GM18873 (cell line): Measurements from ENCODE around the gene CYP3A4.
"Not testable (repeated sequence)": the region's sequence is repeated elsewhere in the genome, so short reads cannot be mapped to it uniquely, and the experiment has no call there.

Experiments
- ATAC-seq: cut with Tn5 transposase; IDR thresholded peaks from one replicate; pipeline ENCODE4 v1.9.1; 2021; ENCODE audit warnings: mild to moderate bottlenecking, moderate library complexity, moderate number of reproducible peaks; ENCODE audit not compliant: unreplicated experiment, low FRiP score

CYP3A4 gene

GRCh38 chr7:99784007-99784406 is at the start of gene CYP3A4:
TSS of gene CYP3A4 (minus strand) at chr7:99784184. CDS start at chr7:99784081, 103 bp downstream.
- no peak for ATAC-seq

- ATAC-seq, result no peak
These were observed 49.4 kb upstream of the CYP3A4 start for GRCh38 chr7:99833289-99833877.

DNA sequence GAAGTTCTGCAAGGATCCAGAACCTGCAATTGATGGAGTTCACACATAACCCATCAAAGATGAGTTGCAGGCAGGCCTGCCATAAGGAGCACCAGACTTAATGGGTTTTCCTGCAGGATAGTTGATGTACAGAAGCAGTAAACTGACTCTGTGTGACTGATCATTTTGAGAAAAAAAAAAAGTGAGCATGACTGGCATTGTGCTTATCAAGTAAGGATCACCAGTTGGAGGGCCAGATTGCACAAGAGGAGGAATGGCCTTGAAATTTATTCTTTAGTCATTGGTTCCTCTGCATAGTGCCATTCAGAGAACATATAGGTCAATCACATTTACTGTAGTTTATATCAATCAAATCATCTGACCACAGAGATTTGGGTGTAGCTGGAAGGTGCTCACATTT is 47.6 kb upstream of the CYP3A4 start:
- ATAC-seq, result no peak

GRCh38 chr7:99829524-99830160 is 45.7 kb upstream of the CYP3A4 start:
- no peak for ATAC-seq

DNA sequence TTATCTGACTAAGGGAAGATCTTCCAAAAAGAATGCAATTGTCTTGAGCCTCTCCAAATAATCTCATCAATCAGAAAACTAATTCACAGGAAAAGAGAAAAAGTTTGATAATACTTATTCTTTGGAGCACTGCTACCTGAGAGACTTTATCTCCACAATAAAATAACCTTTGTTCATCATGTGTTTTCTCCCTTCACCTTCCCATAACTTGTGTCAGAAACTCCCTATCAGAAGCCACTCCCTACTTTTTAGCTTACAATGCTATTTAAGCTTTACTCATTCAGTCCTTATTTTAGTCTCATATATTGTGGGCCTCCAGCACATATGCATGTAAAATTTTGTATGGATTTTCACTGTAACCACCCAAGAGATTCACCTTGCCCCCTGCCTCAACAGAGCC is 44.8 kb upstream of the CYP3A4 start:
- no peak for ATAC-seq

DNA sequence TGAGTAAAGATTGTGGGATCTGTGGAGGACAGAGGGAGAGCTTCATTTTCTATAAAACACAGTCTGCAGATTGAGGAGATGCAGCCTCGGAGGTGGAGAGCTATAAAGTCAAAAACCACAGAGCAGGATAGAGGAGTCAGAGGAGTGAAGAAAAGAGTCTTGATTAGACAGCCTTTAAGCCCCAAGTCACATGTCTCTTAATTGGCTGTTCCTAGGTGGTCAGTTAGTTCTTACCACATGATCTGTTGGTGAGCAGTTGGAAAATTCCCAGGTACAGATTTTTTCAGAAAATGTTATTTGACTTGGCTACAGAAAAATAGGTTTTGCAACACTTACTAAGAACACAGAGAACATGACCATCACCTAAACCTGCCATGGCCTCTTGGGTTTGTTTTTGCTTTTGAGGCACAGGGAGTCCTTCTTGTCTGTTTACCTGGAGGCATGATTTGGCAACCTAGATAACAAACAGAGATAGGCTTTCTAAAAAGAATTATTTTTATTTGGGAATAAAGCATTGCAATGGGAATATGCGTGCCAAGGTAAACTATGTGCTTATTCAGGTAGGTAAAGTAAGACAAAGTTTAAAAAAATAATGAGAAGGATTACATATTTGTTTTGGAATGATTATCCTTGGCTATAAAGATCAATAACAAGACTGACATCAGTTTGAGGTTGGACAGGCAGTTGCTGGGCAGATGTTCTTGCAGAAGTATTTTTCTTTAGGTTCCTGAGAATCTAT is 43.2 kb upstream of the CYP3A4 start:
- no peak for ATAC-seq

GRCh38 chr7:99825873-99826272 is 41.9 kb upstream of the CYP3A4 start:
- ATAC-seq, result no peak

DNA sequence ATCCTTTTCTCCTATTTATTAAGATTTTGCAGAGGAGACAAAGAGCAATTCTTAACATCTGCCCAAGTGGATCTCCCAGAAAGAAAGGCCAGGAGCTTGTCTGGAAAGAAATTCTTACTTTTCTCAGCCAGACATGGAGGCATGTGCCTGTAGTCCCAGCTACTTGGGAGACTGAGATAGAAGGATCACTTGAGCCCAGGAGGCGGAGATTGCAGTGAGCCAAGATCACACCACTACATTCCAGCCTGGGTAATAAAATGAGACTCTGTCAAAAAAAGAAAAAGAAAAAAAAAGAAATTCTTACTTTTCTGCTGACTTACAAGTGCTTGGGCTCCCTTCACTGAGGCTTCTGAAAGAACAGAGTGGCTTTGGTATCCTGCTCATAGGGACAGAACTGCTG is 41.5 kb upstream of the CYP3A4 start:
- no peak for ATAC-seq

DNA sequence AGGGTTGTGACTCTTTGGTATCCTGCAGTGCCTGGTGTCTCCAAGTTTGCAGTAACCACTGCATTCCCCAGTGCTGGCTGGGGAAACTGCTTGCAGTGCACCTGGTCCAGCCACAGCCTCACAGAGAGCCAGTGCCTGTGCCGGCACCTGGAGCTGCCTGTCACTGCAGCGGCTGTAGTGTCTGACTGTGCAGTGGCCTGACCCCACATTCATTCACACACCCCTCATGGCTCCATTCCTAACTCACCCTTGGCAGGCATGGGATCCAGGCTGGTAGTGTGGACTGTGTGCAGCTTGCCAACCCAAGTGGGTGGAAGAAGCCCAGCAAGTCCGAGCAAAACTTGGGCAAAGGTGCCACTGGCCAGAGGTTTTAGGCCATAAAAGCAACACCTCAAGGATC is 40.1 kb upstream of the CYP3A4 start:
- ATAC-seq, result no peak

DNA sequence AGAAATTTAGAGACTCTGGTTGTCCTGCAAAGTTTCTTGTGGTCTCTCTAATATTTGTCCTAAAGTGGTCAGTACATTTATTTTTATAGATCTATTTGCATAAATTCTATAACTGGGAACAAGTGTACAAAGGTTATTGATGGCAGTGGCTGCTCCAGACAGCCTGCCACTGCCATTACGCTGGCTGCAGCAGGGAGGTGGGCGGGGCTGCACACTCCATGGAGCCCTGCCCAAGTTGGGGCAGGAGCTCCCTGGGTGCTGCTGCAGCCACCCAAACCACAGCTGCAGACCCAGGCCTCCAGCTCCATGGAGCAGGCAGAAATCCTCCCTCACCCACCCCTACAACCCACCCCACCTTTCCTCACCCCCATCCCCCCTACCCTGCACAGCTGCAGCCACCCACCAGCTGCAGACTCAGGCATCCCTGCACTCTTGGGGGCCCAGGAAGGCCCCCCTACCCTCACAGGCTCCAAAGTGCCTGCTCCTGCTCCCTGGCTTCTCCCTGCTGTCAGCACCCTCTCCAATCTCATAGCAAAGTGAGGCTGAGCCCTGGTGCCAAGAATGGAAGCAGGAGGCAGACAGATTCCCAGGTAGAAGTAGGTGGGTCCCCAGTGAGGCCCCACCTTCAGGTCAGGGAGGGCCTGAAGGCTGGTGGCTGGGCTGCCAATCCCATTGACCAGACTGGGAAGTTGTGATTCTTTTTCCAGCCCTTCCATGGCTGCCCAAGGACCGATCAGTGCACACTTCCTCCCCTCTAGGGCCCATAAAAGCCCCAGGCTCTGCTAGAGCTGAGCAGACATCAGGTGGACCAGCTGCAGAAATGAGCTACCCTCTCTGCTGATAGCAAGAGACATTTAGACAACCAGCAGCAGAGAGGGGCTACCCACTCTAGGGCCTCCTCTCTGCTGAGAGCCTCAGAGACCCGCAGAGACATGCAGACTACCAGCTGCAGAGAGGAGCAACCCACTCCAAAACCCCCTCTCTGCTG is 39.0 kb upstream of the CYP3A4 start:
- ATAC-seq, result no peak

DNA sequence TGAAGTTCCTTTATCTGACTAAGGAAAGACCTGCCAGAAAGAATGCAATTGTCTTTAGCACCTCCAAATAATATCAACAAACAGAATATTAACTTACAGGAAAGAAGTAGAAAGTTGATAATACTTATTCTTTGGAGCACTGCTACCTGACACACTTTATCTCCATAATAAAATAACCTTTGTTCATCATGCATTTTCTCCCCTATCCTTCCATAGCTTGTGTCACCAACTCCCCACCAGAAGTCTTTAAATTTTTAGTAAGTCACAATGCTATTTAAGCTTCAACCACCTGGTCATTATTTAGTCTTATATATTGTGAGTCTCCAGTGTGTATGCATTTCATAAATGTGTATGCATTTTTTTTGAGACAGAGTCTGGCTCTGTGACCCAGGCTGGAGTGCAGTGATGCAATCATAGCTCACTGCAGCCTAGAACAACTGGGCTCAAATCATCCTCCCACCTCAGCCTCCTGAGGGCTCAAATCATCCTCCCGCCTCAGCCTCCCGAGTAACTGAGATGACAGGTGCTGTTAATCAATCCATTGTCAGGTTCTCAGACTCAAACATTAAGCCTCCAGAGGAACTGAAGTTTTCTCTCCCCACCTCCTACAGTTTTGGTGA is 36.5 kb upstream of the CYP3A4 start:
- no peak for ATAC-seq

- ATAC-seq, result no peak
These were observed 24.8 kb upstream of the CYP3A4 start for GRCh38 chr7:99808766-99809165.

DNA sequence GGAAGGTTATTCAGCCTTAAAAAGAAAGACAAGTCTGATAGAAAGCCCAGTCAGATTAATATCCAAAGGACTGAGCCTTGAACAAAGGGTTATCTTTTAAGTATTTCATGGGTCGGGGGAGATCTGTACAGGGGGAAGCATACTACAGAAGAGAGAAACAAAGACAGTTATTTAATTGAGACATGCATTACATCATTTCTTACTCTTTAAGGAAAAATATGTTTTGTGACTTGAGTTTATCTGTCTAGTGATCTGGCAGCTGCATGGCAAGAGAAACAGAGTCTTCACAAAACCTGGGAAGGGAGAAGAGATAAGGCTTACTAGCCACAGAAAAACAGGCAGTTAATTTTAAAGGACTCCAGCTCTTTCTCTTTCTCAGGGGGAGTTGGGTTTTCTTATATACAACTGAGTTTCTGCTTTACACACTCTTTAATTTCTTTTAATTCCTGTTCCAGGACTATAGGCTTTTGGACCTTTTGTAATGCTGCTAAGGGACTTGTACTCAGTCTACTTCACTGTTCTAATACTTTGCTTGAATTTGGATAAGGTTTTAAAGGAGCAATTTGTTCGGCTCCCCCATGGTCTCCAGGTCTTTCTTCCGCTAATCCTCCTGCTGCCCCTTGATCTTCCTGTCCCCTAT is 23.0 kb upstream of the CYP3A4 start:
- ATAC-seq, result no peak

DNA sequence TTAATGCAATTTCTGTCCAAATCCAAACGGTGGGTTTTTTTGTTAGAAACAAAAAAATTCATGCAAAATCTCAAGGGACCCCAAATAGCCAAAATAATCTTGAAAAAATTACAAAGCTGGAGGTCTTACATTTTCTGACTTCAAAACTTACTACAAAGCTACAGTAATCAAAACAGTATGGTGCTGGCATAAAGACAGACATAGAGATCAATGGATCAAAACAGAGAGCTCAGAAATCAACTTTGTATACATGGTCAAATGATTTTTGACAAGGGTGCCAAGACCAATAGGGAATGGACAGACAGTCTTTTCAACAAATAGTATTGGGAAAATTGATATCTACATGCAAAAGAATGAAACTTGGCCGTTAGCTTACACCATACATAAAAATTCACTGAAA is 21.7 kb upstream of the CYP3A4 start:
- ATAC-seq, result no peak

DNA sequence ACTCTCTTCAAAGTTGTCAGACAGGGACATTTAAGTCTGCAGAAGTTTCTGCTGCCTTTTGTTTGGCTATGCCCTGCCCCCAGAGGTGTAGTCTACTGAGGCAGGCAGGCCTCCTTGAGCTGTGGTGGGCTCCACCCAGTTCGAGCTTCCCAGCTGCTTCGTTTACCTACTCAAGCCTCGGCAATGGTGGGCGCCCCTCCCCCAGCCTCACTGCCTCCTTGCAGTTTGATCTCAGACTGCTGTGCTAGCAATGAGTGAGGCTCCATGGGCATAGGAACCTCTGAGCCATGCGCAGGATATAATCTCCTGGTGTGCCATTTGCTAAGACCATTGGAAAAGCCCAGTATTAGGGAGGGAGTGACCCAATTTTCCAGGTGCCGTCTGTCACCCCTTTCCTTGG is 19.1 kb upstream of the CYP3A4 start:
- ATAC-seq, result not testable (repeated sequence)

DNA sequence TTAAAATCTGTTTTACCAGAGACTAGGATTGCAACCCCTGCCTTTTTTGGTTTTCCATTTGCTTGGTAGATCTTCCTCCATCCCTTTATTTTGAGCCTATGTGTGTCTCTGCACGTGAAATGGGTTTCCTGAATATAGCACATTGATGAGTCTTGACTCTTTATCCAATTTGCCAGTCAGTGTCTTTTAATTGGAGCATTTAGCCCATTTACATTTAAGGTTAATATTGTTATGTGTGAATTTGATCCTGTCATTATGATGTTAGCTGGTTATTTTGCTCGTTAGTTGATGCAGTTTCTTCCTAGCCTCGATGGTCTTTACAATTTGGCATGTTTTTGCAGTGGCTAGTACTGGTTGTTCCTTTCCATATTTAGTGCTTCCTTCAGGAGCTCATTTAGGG is 17.4 kb upstream of the CYP3A4 start:
- ATAC-seq, result not testable (repeated sequence)

DNA sequence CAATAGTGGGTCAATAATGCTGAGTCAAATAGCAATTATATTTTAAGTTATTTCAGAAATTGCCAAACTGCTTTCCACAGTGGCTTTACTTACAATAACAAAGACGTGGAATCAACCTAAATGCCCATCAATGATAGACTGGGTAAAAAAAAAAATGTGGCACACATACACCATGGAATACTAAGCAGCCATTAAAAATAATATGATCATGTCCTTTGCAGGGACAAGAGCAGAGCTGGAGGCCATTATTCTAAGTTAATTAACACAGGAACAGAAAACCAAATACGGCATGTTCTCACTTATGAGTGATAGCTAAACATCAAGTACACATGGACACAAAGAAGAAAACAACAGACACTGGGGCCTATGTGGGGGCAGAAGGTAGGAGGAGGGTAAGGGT is 15.0 kb upstream of the CYP3A4 start:
- ATAC-seq, result no peak

- ATAC-seq, result not testable (repeated sequence)
These were observed 11.9 kb upstream of the CYP3A4 start for GRCh38 chr7:99795864-99796263.

GRCh38 chr7:99794585-99795502 is 10.9 kb upstream of the CYP3A4 start:
- no peak for ATAC-seq
